Measurements from ENCODE around the gene RMDN3. TPM values are rescaled to one million over a fixed set of nuclear protein-coding genes. Genes with fewer than 3 reads are reported as not detected.

The RMDN3 gene
- total and polyA plus RNA-seq, 2 of the 13 experiments (the other 11 are each of a cell fraction or from before 2014, with no cell fraction given) = 16.8 to 19.5 TPM

DNA sequence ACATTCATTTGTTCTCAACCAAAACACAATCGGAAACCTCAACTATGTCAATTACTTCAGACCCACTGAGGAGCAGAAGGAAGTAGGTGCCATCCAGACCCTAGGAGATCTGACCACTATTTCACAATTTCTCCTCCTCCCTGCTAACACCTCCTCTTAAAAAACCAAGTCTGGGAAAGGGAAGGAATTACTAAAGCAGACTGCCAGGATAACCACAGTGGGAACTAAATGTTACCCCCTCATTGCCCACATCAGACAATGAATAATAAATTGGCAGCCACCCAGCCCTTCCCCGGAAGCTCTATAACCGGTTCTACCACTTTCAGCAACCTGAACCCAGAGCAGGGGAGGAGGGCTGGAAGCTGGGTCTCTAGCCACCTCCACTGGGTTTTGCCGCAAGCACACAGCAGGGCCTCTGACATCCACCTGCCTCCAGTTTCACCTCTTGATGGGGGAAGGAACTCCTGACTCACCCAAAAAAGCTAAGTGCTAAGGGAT is 32.3 kb upstream of the RMDN3 start:
- no peak overlapping the region for H3K27ac ChIP-seq (ENCODE audit: extremely low read length, insufficient read depth, low read length)
- FAIRE-seq (no peak), DNase-seq (ENCODE audit: low spot score) (no peak), ATAC-seq (no peak)
- ChIA-PET POLR2A (interaction anchor here (0.6 kb wide), 1 partner anchor 336 kb away, joined by 3 read pairs; no protein-coding TSS in a partner anchor), CTCF (ENCODE audit: low intra/inter-chr PET ratio, low total read pairs) (no interaction called here)
- H3K9ac ChIP-seq (ENCODE audit: insufficient read depth, low read depth, low read length) = no peak overlapping the region
- 0 out of 5 replicates have a peak, but pooled peaks cover 0 to 4% of the 10 kb centered on the region in 2 experiments for H3K36me3 ChIP-seq (replicated peaks in 1 of 2; ENCODE audit: control insufficient read depth in 1 of 2, insufficient read depth in 2 of 2, low read length in 2 of 2)
- H3K4me1 ChIP-seq (ENCODE audit: insufficient read depth, low read length) = peaks cover 38% of the 10 kb centered on the region
- H3K4me3 ChIP-seq (replicated peaks in 1 of 3; ENCODE audit: insufficient read depth in 1 of 3, low read depth in 2 of 3, low read length in 3 of 3) = no peak overlapping the region
- intact Hi-C loops (cut with micrococcal nuclease; ENCODE audit: unreplicated experiment) = no loop called here
- H3K4me2 ChIP-seq (ENCODE audit: low read depth, low read length) = no peak overlapping the region
- H3K9me3 ChIP-seq (ENCODE audit: low read length) = no peaks in the 10 kb centered on the region
- H3K79me2 ChIP-seq (ENCODE audit: insufficient read depth, low read length) = peaks cover 12% of the 10 kb centered on the region
- H3K27me3 ChIP-seq (ENCODE audit: control insufficient read depth in 1 of 2, insufficient read depth in 2 of 2, low read length in 2 of 2) = no peaks in the 10 kb centered on the region
- TF ChIP-seq XRCC5 (optimal IDR thresholded peaks at IDR 0.05; ENCODE audit: low read length) = no peak
- TF ChIP-seq, protein P1, sequence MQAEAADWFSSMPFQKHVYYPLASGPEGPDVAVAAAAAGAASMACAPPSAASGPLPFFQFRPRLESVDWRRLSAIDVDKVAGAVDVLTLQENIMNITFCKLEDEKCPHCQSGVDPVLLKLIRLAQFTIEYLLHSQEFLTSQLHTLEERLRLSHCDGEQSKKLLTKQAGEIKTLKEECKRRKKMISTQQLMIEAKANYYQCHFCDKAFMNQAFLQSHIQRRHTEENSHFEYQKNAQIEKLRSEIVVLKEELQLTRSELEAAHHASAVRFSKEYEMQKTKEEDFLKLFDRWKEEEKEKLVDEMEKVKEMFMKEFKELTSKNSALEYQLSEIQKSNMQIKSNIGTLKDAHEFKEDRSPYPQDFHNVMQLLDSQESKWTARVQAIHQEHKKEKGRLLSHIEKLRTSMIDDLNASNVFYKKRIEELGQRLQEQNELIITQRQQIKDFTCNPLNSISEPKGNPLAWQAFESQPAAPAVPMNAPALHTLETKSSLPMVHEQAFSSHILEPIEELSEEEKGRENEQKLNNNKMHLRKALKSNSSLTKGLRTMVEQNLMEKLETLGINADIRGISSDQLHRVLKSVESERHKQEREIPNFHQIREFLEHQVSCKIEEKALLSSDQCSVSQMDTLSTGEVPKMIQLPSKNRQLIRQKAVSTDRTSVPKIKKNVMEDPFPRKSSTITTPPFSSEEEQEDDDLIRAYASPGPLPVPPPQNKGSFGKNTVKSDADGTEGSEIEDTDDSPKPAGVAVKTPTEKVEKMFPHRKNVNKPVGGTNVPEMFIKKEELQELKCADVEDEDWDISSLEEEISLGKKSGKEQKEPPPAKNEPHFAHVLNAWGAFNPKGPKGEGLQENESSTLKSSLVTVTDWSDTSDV (CRISPR knock-in tag; IDR thresholded peaks at IDR 0.05) = no peak
- no peak for TF ChIP-seq ELK4 (CRISPR knock-in tag; IDR thresholded peaks at IDR 0.05; ENCODE audit: borderline replicate concordance)
- TF ChIP-seq, protein P2, sequence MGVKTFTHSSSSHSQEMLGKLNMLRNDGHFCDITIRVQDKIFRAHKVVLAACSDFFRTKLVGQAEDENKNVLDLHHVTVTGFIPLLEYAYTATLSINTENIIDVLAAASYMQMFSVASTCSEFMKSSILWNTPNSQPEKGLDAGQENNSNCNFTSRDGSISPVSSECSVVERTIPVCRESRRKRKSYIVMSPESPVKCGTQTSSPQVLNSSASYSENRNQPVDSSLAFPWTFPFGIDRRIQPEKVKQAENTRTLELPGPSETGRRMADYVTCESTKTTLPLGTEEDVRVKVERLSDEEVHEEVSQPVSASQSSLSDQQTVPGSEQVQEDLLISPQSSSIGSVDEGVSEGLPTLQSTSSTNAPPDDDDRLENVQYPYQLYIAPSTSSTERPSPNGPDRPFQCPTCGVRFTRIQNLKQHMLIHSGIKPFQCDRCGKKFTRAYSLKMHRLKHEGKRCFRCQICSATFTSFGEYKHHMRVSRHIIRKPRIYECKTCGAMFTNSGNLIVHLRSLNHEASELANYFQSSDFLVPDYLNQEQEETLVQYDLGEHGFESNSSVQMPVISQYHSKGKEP (CRISPR knock-in tag; IDR thresholded peaks at IDR 0.05) = no peak
- no peak for TF ChIP-seq MEIS1 (CRISPR knock-in tag; IDR thresholded peaks at IDR 0.05; ENCODE audit: borderline replicate concordance)
- TF ChIP-seq, protein P3, sequence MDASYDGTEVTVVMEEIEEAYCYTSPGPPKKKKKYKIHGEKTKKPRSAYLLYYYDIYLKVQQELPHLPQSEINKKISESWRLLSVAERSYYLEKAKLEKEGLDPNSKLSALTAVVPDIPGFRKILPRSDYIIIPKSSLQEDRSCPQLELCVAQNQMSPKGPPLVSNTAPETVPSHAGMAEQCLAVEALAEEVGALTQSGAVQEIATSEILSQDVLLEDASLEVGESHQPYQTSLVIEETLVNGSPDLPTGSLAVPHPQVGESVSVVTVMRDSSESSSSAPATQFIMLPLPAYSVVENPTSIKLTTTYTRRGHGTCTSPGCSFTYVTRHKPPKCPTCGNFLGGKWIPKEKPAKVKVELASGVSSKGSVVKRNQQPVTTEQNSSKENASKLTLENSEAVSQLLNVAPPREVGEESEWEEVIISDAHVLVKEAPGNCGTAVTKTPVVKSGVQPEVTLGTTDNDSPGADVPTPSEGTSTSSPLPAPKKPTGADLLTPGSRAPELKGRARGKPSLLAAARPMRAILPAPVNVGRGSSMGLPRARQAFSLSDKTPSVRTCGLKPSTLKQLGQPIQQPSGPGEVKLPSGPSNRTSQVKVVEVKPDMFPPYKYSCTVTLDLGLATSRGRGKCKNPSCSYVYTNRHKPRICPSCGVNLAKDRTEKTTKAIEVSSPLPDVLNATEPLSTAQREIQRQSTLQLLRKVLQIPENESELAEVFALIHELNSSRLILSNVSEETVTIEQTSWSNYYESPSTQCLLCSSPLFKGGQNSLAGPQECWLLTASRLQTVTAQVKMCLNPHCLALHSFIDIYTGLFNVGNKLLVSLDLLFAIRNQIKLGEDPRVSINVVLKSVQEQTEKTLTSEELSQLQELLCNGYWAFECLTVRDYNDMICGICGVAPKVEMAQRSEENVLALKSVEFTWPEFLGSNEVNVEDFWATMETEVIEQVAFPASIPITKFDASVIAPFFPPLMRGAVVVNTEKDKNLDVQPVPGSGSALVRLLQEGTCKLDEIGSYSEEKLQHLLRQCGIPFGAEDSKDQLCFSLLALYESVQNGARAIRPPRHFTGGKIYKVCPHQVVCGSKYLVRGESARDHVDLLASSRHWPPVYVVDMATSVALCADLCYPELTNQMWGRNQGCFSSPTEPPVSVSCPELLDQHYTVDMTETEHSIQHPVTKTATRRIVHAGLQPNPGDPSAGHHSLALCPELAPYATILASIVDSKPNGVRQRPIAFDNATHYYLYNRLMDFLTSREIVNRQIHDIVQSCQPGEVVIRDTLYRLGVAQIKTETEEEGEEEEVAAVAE (CRISPR knock-in tag; IDR thresholded peaks at IDR 0.05; ENCODE audit: borderline replicate concordance) = no peak
- TF ChIP-seq SKI (IDR thresholded peaks at IDR 0.05; ENCODE audit: partially characterized antibody) = no peak
- no peak for TF ChIP-seq ZNF496 (CRISPR knock-in tag; IDR thresholded peaks at IDR 0.05; ENCODE audit: insufficient replicate concordance)
- in situ Hi-C loops (cut with HindIII; ENCODE audit: extremely low pct_ligation_motif_present, low pct_unique_long_range_greater_than_20kb) = no loop called here
- BruUV-seq (replicated peaks) = no TSS peak
- WGBS (ENCODE audit: low lambda C conversion rate) = 95% methylated on average over 4 of the region's 4 CpGs
- no peak overlapping the region for H2AFZ ChIP-seq (ENCODE audit: low read length)
- H4K20me1 ChIP-seq (ENCODE audit: insufficient read depth, low read length) = no peaks in the 10 kb centered on the region; the same call in 1 of the 2 replicates

All from HepG2 (cell line).